Neural crest cell (in vitro differentiated cells): ENCODE measurements around the gene OLIG1. TPM values are rescaled to one million over a fixed set of nuclear protein-coding genes. Genes with fewer than 3 reads are reported as not detected.
A peak's percentile ranks its signal among the peaks of the same experiment; 100 is the strongest.

Experiments used
- DNase-seq: peaks from one replicate; pipeline ENCODE4 v3.0.0; 2021; ENCODE audit warnings: low read depth, mixed read lengths, low spot score
- H3K27ac Mint-ChIP-seq: one replicate; pipeline ENCODE4 v1.8.0; 2021; ENCODE audit warnings: mild to moderate bottlenecking, mixed read lengths; ENCODE audit not compliant: unreplicated experiment
- H3K27me3 Mint-ChIP-seq: 2 replicates; pipeline ENCODE4 v1.8.0; 2021; ENCODE audit warnings: low read depth, mild to moderate bottlenecking, mixed read lengths
- H3K36me3 Mint-ChIP-seq: 2 replicates; pipeline ENCODE4 v1.8.0; 2021; ENCODE audit warnings: low read depth, mild to moderate bottlenecking, mixed read lengths
- H3K4me1 Mint-ChIP-seq: 2 replicates; pipeline ENCODE4 v1.8.0; 2021; ENCODE audit warnings: mixed read lengths
- H3K4me3 Mint-ChIP-seq: one replicate; pipeline ENCODE4 v1.8.0; 2021; ENCODE audit warnings: mild to moderate bottlenecking, mixed read lengths
- H3K9me3 Mint-ChIP-seq: 2 replicates; pipeline ENCODE4 v1.8.0; 2021; ENCODE audit warnings: mixed read lengths
- total RNA-seq: library from RNA; stranded (reverse); gene quantifications from 2 replicates; pipeline ENCODE4 v1.2.1, GENCODE V29; 2021
- TF ChIP-seq, protein P1 (sequence below): fragments of 200-600 bp; sonication (generic); conservative IDR thresholded peaks from 2 replicates; pipeline ENCODE4 v1.5.0; 2021; ENCODE audit warnings: antibody characterized with exemption, mild to moderate bottlenecking

Gene OLIG1
- total RNA-seq, 1 donor from 2014 or later, result 8.4 TPM

DNA sequence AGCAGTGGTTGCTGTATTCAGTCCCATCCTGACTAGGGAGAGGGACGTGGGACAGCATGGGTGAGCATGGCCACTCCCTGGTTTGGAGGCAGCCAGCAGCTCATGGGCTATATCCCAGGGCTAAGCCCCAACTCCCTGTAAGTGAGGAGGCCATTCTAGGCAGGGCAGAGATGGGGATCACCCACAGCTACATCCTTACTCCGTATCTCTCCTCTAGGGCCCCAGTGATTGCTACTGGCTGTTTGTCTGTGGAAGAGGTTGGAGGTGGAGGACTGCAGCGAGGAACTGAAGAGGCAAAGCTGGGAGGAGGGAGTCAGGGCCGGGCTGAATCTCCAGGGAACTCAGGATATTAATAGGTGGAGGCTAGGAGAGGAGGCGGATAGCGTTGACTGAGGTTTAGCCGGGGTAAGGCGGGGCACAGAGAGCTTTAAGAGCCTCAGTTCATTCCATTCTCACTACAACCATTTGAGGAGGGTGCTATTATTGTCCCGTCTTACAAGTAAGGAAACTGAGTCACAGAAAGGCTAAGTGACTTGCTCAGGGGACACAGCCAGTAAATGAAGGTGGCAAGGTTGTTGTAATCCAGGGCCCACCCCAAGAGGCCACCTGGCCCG lies 37.4 kb upstream of the OLIG1 start:
- Mint-ChIP-seq H3K4me1 (peaks cover 6% of the 10 kb centered on the region), H3K27me3 (peaks cover 91% of the 10 kb centered on the region), H3K4me3 (no peak overlapping the region)

GRCh38 chr21:33033094-33033951 lies 36.6 kb upstream of the OLIG1 start:
- TF ChIP-seq, protein P1, sequence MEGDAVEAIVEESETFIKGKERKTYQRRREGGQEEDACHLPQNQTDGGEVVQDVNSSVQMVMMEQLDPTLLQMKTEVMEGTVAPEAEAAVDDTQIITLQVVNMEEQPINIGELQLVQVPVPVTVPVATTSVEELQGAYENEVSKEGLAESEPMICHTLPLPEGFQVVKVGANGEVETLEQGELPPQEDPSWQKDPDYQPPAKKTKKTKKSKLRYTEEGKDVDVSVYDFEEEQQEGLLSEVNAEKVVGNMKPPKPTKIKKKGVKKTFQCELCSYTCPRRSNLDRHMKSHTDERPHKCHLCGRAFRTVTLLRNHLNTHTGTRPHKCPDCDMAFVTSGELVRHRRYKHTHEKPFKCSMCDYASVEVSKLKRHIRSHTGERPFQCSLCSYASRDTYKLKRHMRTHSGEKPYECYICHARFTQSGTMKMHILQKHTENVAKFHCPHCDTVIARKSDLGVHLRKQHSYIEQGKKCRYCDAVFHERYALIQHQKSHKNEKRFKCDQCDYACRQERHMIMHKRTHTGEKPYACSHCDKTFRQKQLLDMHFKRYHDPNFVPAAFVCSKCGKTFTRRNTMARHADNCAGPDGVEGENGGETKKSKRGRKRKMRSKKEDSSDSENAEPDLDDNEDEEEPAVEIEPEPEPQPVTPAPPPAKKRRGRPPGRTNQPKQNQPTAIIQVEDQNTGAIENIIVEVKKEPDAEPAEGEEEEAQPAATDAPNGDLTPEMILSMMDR, result no peak
- Mint-ChIP-seq H3K4me1 (peaks cover 6% of the 10 kb centered on the region), H3K4me3 (no peak overlapping the region), H3K27ac (no peak overlapping the region), H3K36me3 (no peaks in the 10 kb centered on the region), H3K27me3 (peaks cover 90% of the 10 kb centered on the region), H3K9me3 (no peaks in the 10 kb centered on the region)
- DNase-seq, result no peak

More for the DNA sequence above, 37.4 kb upstream of the OLIG1 start:
- H3K36me3 Mint-ChIP-seq, result no peaks in the 10 kb centered on the region
- no peaks in the 10 kb centered on the region for H3K9me3 Mint-ChIP-seq
- DNase-seq, result no peak
- TF ChIP-seq, protein P1, result no peak
- no peak overlapping the region for H3K27ac Mint-ChIP-seq

- Mint-ChIP-seq H3K36me3 (no peaks in the 10 kb centered on the region), H3K27me3 (peaks cover 86% of the 10 kb centered on the region), H3K4me3 (no peak overlapping the region), H3K27ac (no peak overlapping the region), H3K4me1 (peaks cover 11% of the 10 kb centered on the region), H3K9me3 (no peaks in the 10 kb centered on the region)
- TF ChIP-seq, protein P1, result no peak
- no peak for DNase-seq
These were observed 36.0 kb upstream of the OLIG1 start for GRCh38 chr21:33033961-33034413.

GRCh38 chr21:33035147-33035546 lies 34.8 kb upstream of the OLIG1 start:
- H3K27me3 Mint-ChIP-seq, result peaks cover 77% of the 10 kb centered on the region
- DNase-seq, result no peak
- H3K4me3 Mint-ChIP-seq, result no peak overlapping the region
- H3K9me3 Mint-ChIP-seq, result no peaks in the 10 kb centered on the region
- peaks cover 20% of the 10 kb centered on the region for H3K4me1 Mint-ChIP-seq
- no peak overlapping the region for H3K27ac Mint-ChIP-seq
- TF ChIP-seq, protein P1, result no peak
- no peaks in the 10 kb centered on the region for H3K36me3 Mint-ChIP-seq

- peak overlapping the region; percentile 3 for H3K27ac Mint-ChIP-seq
- H3K27me3 Mint-ChIP-seq, result peaks cover 74% of the 10 kb centered on the region
- no peaks in the 10 kb centered on the region for H3K9me3 Mint-ChIP-seq
- no peak overlapping the region for H3K4me3 Mint-ChIP-seq
- no peak for DNase-seq
- no peaks in the 10 kb centered on the region for H3K36me3 Mint-ChIP-seq
- peaks cover 24% of the 10 kb centered on the region for H3K4me1 Mint-ChIP-seq
- TF ChIP-seq, protein P1, result no peak
These were observed 33.3 kb upstream of the OLIG1 start for GRCh38 chr21:33036430-33037162.
